GM21619 (cell line): Measurements from ENCODE around the gene IFNGR1.

Experiments
- ATAC-seq: cut with Tn5 transposase; IDR thresholded peaks from one replicate; pipeline ENCODE4 v1.9.1; 2021; ENCODE audit not compliant: unreplicated experiment

The IFNGR1 gene

GRCh38 chr6:137177611-137178010 is 41.6 kb downstream of the IFNGR1 start:
- no peak for ATAC-seq

- ATAC-seq, result no peak
These were observed 42.5 kb downstream of the IFNGR1 start for GRCh38 chr6:137176729-137177128.

GRCh38 chr6:137175868-137176245 is 43.3 kb downstream of the IFNGR1 start:
- no peak for ATAC-seq

- no peak for ATAC-seq
These were observed 43.9 kb downstream of the IFNGR1 start for GRCh38 chr6:137175157-137175867.

GRCh38 chr6:137173501-137173900 is 45.7 kb downstream of the IFNGR1 start, which contains the start of gene IL22RA2:
IL22RA2 (minus strand) TSS chr6:137173644; CDS start chr6:137161749, 11,895 bp downstream.
- ATAC-seq, result no peak

- ATAC-seq, result no peak
These were observed 46.3 kb downstream of the IFNGR1 start for GRCh38 chr6:137172734-137173431.

GRCh38 chr6:137171824-137172733 is 47.1 kb downstream of the IFNGR1 start:
- ATAC-seq, result no peak

- no peak for ATAC-seq
These were observed 48.2 kb downstream of the IFNGR1 start for GRCh38 chr6:137171053-137171374.

- no peak for ATAC-seq
These were observed 48.7 kb downstream of the IFNGR1 start for GRCh38 chr6:137170266-137171052.

GRCh38 chr6:137167702-137168377 is 51.3 kb downstream of the IFNGR1 start:
- ATAC-seq, result no peak

- ATAC-seq, result no peak
These were observed 52.7 kb downstream of the IFNGR1 start for GRCh38 chr6:137166247-137167098.

- peak; percentile 47 for ATAC-seq
These were observed 53.6 kb downstream of the IFNGR1 start for GRCh38 chr6:137165375-137166246.

- ATAC-seq, result no peak
These were observed 55.4 kb downstream of the IFNGR1 start for GRCh38 chr6:137163732-137164318.

- ATAC-seq, result no peak
These were observed 56.4 kb downstream of the IFNGR1 start for GRCh38 chr6:137162692-137163306.

GRCh38 chr6:137161949-137162348 is 57.2 kb downstream of the IFNGR1 start:
- no peak for ATAC-seq

- no peak for ATAC-seq
These were observed 58.4 kb downstream of the IFNGR1 start for GRCh38 chr6:137160763-137161162.

- no peak for ATAC-seq
These were observed 59.3 kb downstream of the IFNGR1 start for GRCh38 chr6:137159912-137160311.

- ATAC-seq, result no peak
These were observed 61.6 kb downstream of the IFNGR1 start for GRCh38 chr6:137157601-137158000.
